Body of pancreas (tissue), 4 donors: ENCODE measurements around the gene FBXO45.

ENCODE experiments used
- POLR2A ChIP-seq, 3 donors: fragments of 450-650 bp; IDR thresholded peaks; one replicate each; pipeline ENCODE4 v1.6.1; 2016; ENCODE audit warnings: antibody characterized with exemption in 3 of 3, mild to moderate bottlenecking in 2 of 3
- TF ChIP-seq, protein P1 (sequence below), 7 experiments: fragments of 450-650 bp in 4 of 7; fragments of 200-600 bp in 3 of 7; sonication (generic) in 3 of 7; IDR thresholded peaks; one replicate each; pipeline ENCODE4 v1.5.1; 2016 to 2019; ENCODE audit warnings: antibody characterized with exemption in 7 of 7

DNA sequence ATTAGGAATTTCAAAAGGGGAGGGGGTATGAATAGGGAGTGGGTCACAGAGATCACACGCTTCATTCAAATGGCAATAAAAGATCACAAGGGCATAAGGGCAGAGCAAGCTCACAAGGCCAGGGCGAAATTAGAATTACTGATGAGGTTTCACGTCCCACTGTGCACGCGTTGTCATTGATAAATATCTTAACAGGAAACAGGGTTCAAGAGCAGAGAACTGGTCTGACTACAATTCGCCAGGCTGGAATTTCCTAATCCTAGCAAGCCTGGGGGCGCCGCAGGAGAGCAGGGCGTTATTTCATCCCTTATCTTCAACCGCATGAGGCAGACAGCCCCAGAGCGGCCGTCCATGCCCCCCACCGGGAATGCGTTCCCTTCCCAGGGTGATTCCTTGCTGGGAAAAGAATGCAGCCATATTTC, 35.2 kb upstream of the FBXO45 start:
- TF ChIP-seq, protein P1, sequence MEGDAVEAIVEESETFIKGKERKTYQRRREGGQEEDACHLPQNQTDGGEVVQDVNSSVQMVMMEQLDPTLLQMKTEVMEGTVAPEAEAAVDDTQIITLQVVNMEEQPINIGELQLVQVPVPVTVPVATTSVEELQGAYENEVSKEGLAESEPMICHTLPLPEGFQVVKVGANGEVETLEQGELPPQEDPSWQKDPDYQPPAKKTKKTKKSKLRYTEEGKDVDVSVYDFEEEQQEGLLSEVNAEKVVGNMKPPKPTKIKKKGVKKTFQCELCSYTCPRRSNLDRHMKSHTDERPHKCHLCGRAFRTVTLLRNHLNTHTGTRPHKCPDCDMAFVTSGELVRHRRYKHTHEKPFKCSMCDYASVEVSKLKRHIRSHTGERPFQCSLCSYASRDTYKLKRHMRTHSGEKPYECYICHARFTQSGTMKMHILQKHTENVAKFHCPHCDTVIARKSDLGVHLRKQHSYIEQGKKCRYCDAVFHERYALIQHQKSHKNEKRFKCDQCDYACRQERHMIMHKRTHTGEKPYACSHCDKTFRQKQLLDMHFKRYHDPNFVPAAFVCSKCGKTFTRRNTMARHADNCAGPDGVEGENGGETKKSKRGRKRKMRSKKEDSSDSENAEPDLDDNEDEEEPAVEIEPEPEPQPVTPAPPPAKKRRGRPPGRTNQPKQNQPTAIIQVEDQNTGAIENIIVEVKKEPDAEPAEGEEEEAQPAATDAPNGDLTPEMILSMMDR (IDR thresholded peaks at IDR 0.05): no peak
- TF ChIP-seq POLR2A (IDR thresholded peaks at IDR 0.05): no peak
